Measurements from ENCODE around the gene AKAP1.

The AKAP1 gene

GRCh38 chr17:57165754-57166153, 80.7 kb downstream of the AKAP1 start:
- no peak for DNase-seq (ENCODE audit: low spot score)

- no peak for DNase-seq (ENCODE audit: low spot score)
Observed at GRCh38 chr17:57166803-57167202, 81.8 kb downstream of the AKAP1 start.

- DNase-seq (ENCODE audit: low spot score): no peak
Observed at GRCh38 chr17:57168695-57169094, 83.6 kb downstream of the AKAP1 start.

GRCh38 chr17:57170866-57171265, 85.8 kb downstream of the AKAP1 start:
- no peak for DNase-seq (ENCODE audit: low spot score)
